PC-3 (cell line): ENCODE measurements around the gene EFCAB6. TPM values are rescaled to one million over a fixed set of nuclear protein-coding genes. Genes with fewer than 3 reads are reported as not detected.

Experiments
- ATAC-seq: fragments of 200-7000 bp; cut with Tn5 transposase; 2 replicates; pipeline ENCODE4 v1.9.1; 2020; ENCODE audit warnings: mild to moderate bottlenecking, moderate library complexity
- BruUV-seq: library from RNA; stranded (reverse); fragments of 400-500 nt; replicated peaks from 2 replicates; lab custom pipeline; 2021; lab: Mats Ljungman, UMichigan
- CTCF ChIA-PET: fragments of 300-600 bp; sonication (Branson Sonifier 250); formaldehyde crosslinking; loops from one replicate; lab custom pipeline; 2022; ENCODE audit warnings: antibody characterized with exemption; lab: Charles Lee
- POLR2A ChIA-PET: fragments of 300-600 bp; sonication (Branson Sonifier 250); formaldehyde crosslinking; loops from one replicate; lab custom pipeline; 2022; ENCODE audit warnings: antibody characterized with exemption; ENCODE audit not compliant: unreplicated experiment; lab: Charles Lee
- DNase-seq: peaks from one replicate; pipeline ENCODE4 v3.0.0-alpha.2; 2015
- H2AFZ ChIP-seq: fragments of 300-600 bp; sonication (generic); 2 replicates; pipeline ENCODE4 v1.6.0; 2016; ENCODE audit warnings: antibody characterized with exemption, low read length
- H3F3A ChIP-seq: fragments of 300-600 bp; sonication (generic); one replicate; pipeline ENCODE4 v1.6.0; 2017; ENCODE audit warnings: antibody characterized with exemption, low read length, control low read depth, mild to moderate bottlenecking; ENCODE audit not compliant: unreplicated experiment
- H3K27ac ChIP-seq: fragments of 300-600 bp; sonication (generic); 2 replicates; pipeline ENCODE4 v1.5.1; 2016; ENCODE audit warnings: mild to moderate bottlenecking, low read length
- H3K27me3 ChIP-seq: fragments of 300-600 bp; sonication (generic); 2 replicates; pipeline ENCODE4 v1.6.1; 2016; ENCODE audit warnings: low read length, mixed read lengths
- H3K36me3 ChIP-seq: fragments of 300-600 bp; sonication (generic); 2 replicates; pipeline ENCODE4 v1.6.1; 2016; ENCODE audit warnings: low read depth, mixed run types, low read length, mixed read lengths
- H3K4me1 ChIP-seq: fragments of 300-600 bp; sonication (generic); 2 replicates; pipeline ENCODE4 v1.5.1; 2016; ENCODE audit warnings: low read length; ENCODE audit not compliant: insufficient read depth
- H3K4me2 ChIP-seq: fragments of 300-600 bp; sonication (generic); 2 replicates; pipeline ENCODE4 v1.6.0; 2016; ENCODE audit warnings: low read length
- H3K4me3 ChIP-seq: fragments of 300-600 bp; sonication (generic); 2 replicates; pipeline ENCODE4 v1.5.1; 2016; ENCODE audit warnings: mild to moderate bottlenecking, low read length, mixed read lengths
- H3K79me2 ChIP-seq: fragments of 300-600 bp; sonication (generic); 2 replicates; pipeline ENCODE4 v1.6.1; 2017; ENCODE audit warnings: low read length, mixed read lengths
- H3K9ac ChIP-seq: fragments of 300-600 bp; sonication (generic); 2 replicates; pipeline ENCODE4 v1.6.0; 2016; ENCODE audit warnings: mild to moderate bottlenecking, low read length
- H3K9me2 ChIP-seq: fragments of 300-600 bp; sonication (generic); replicated peaks from 2 replicates; pipeline ENCODE4 v1.6.1; 2016; ENCODE audit warnings: mixed run types, low read length, mixed read lengths
- H3K9me3 ChIP-seq: fragments of 300-600 bp; sonication (generic); 2 replicates; pipeline ENCODE4 v1.6.1; 2016; ENCODE audit warnings: low read length, mixed read lengths
- H4K20me1 ChIP-seq: fragments of 300-600 bp; sonication (generic); 2 replicates; pipeline ENCODE4 v1.6.1; 2016; ENCODE audit warnings: low read length, mixed read lengths
- EZH2 ChIP-seq: fragments of 300-600 bp; sonication (generic); IDR thresholded peaks from one replicate; pipeline ENCODE4 v1.6.1; 2017; ENCODE audit warnings: antibody characterized with exemption, mild to moderate bottlenecking, low read length; ENCODE audit not compliant: unreplicated experiment
- EZH2phosphoT487 ChIP-seq: fragments of 300-600 bp; sonication (generic); IDR thresholded peaks from 2 replicates; pipeline ENCODE4 v1.6.1; 2018; ENCODE audit warnings: mild to moderate bottlenecking, antibody characterized with exemption, low read length, borderline replicate concordance
- intact Hi-C: fragments of 100-400 bp; cut with micrococcal nuclease; formaldehyde crosslinking; loops from 2 replicates; pipeline ENCODE4 v1.9.0; 2023
- total RNA-seq: library from RNA; depleted of rRNA; stranded (reverse); fragments of >200 nt; gene quantifications from 2 replicates; pipeline ENCODE4 v1.2.3, GENCODE V29; 2014
- TF ChIP-seq, protein P1 (sequence below): fragments of 300-600 bp; sonication (generic); conservative IDR thresholded peaks from 2 replicates; pipeline ENCODE4 v1.5.1; 2017; ENCODE audit warnings: antibody characterized with exemption, low read depth, mild to moderate bottlenecking, low read length

Gene EFCAB6
- total RNA-seq, 1 experiment from 2014 or later: 0.07 TPM

DNA sequence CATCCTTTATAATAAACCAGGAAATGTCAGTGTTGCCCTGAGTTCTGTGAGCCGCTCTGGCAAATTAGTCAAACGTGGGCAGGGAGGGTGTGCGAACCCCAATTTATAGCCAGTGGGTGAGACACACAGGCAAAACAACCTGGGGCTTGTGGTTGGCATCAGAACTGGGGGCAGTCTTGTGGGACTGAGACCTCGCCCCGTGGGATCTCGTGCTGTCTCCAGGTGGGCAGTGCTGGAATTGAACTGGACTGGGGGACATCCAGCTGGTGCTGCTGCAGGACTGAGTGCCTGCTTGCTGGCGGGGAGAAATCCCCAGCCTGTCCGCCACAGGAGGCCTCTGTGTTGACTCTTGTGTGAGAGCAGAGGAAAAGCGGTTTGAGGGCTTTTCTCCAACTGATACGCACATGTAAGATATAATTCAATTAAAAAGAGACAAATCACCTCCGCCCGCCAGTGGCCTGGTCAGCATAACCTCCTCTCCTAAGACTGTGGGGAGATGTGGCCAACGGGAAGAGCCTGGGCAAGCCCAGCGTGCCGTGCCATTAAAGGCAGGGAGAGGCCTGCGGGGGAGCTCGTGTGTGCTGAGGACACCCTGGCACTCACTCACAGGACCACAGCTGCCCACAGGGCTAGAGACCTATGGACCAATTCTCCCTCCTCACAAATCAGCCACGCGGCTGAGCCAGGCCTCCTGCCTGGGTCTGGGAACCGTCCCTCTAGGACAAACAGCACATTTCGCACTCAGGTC, 31.9 kb upstream of the EFCAB6 start:
- Histone ChIP-seq H3K79me2 (no peaks in the 10 kb centered on the region), H3K4me1 (no peaks in the 10 kb centered on the region), H3K4me2 (no peak overlapping the region), H3K36me3 (no peaks in the 10 kb centered on the region), H3K27me3 (no peaks in the 10 kb centered on the region), H4K20me1 (no peaks in the 10 kb centered on the region), H3K4me3 (no peak overlapping the region), H3K9me2 (no peaks in the 10 kb centered on the region), H2AFZ (no peak overlapping the region), H3F3A (no peaks in the 10 kb centered on the region), H3K9me3 (no peaks in the 10 kb centered on the region), H3K27ac (no peak overlapping the region), H3K9ac (no peak overlapping the region)
- TF ChIP-seq, protein P1, sequence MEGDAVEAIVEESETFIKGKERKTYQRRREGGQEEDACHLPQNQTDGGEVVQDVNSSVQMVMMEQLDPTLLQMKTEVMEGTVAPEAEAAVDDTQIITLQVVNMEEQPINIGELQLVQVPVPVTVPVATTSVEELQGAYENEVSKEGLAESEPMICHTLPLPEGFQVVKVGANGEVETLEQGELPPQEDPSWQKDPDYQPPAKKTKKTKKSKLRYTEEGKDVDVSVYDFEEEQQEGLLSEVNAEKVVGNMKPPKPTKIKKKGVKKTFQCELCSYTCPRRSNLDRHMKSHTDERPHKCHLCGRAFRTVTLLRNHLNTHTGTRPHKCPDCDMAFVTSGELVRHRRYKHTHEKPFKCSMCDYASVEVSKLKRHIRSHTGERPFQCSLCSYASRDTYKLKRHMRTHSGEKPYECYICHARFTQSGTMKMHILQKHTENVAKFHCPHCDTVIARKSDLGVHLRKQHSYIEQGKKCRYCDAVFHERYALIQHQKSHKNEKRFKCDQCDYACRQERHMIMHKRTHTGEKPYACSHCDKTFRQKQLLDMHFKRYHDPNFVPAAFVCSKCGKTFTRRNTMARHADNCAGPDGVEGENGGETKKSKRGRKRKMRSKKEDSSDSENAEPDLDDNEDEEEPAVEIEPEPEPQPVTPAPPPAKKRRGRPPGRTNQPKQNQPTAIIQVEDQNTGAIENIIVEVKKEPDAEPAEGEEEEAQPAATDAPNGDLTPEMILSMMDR: no peak
- no peak for TF ChIP-seq EZH2phosphoT487
- ATAC-seq (no peak), DNase-seq (no peak)
- BruUV-seq: no TSS peak
- ChIA-PET CTCF (no interaction called here), POLR2A (no interaction called here)
- intact Hi-C loops: no loop called here

- Histone ChIP-seq H3K79me2 (no peaks in the 10 kb centered on the region), H3K27me3 (no peaks in the 10 kb centered on the region), H3K4me2 (no peak overlapping the region), H4K20me1 (no peaks in the 10 kb centered on the region), H3K36me3 (no peaks in the 10 kb centered on the region), H2AFZ (no peak overlapping the region), H3F3A (no peaks in the 10 kb centered on the region), H3K9me3 (no peaks in the 10 kb centered on the region), H3K4me3 (no peak overlapping the region), H3K27ac (no peak overlapping the region), H3K9ac (no peak overlapping the region), H3K9me2 (no peaks in the 10 kb centered on the region), H3K4me1 (no peaks in the 10 kb centered on the region)
- CTCF ChIA-PET: interaction anchor here (0.5 kb wide), 1 partner anchor 695 kb away, joined by 7 read pairs; no protein-coding TSS in a partner anchor
- DNase-seq (no peak), ATAC-seq (no peak)
- BruUV-seq: no TSS peak
- TF ChIP-seq EZH2 (no peak), EZH2phosphoT487 (no peak)
- TF ChIP-seq, protein P1: no peak
- POLR2A ChIA-PET: no interaction called here
- intact Hi-C loops: no loop called here
These were observed 29.6 kb upstream of the EFCAB6 start for GRCh38 chr22:43841742-43842141.

DNA sequence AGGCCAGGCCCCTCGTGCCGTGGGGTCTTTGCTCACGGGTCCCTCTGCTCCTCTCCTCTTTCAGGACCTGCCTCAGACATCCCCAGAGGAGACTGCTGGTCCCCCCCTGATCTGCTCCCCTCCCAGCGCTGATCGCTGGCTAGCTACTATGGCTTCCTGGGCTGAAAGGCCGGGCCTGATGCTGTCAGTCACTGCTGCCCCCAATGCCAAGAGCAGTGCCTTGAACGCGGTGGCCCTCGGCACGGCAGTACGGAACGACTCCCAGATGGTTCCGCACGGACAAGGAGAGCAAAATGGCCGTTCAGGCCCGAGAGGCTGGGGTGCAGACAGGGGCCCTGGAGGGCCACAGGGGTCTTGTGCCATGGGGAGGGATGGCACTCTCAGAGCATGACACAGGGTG, 28.7 kb upstream of the EFCAB6 start:
- Histone ChIP-seq H3K9me2 (no peaks in the 10 kb centered on the region), H2AFZ (no peak overlapping the region), H3K27ac (no peak overlapping the region), H3K4me1 (no peaks in the 10 kb centered on the region), H3K79me2 (no peaks in the 10 kb centered on the region), H4K20me1 (no peaks in the 10 kb centered on the region), H3K4me3 (no peak overlapping the region), H3K27me3 (no peaks in the 10 kb centered on the region), H3K36me3 (no peaks in the 10 kb centered on the region), H3K9ac (no peak overlapping the region), H3K9me3 (no peaks in the 10 kb centered on the region), H3K4me2 (no peak overlapping the region), H3F3A (no peaks in the 10 kb centered on the region)
- no peak for TF ChIP-seq EZH2
- TF ChIP-seq EZH2phosphoT487: no peak
- TF ChIP-seq, protein P1: no peak
- ChIA-PET CTCF (no interaction called here), POLR2A (no interaction called here)
- no peak for ATAC-seq
- intact Hi-C loops: no loop called here
- BruUV-seq: no TSS peak
- DNase-seq: no peak
